Sigmoid colon (tissue), 4 donors: ENCODE data around the gene MGP.

Experiments used
- EP300 ChIP-seq, 4 donors: sonication (generic); formaldehyde crosslinking; IDR thresholded peaks; one replicate each; pipeline ENCODE4 v1.6.1; 2017; ENCODE audit warnings: antibody characterized with exemption in 4 of 4
- POLR2A ChIP-seq, 2 donors: fragments of 450-650 bp; IDR thresholded peaks; one replicate each; pipeline ENCODE4 v1.6.1; 2016; ENCODE audit warnings: antibody characterized with exemption in 2 of 2, mild to moderate bottlenecking in 2 of 2, moderate library complexity in 2 of 2
- POLR2AphosphoS5 ChIP-seq, 4 donors: sonication (generic); formaldehyde crosslinking; IDR thresholded peaks; one replicate each; pipeline ENCODE4 v1.6.1; 2017; ENCODE audit warnings: antibody characterized with exemption in 4 of 4
- TF ChIP-seq, protein P1 (sequence below), 4 experiments: fragments of 450-650 bp in 3 of 4; fragments of 200-600 bp in 1 of 4; IDR thresholded peaks; one replicate each; pipeline ENCODE4 v1.5.1; 2016 to 2019; ENCODE audit warnings: antibody characterized with exemption in 4 of 4, mild to moderate bottlenecking in 3 of 4, moderate library complexity in 2 of 4

DNA sequence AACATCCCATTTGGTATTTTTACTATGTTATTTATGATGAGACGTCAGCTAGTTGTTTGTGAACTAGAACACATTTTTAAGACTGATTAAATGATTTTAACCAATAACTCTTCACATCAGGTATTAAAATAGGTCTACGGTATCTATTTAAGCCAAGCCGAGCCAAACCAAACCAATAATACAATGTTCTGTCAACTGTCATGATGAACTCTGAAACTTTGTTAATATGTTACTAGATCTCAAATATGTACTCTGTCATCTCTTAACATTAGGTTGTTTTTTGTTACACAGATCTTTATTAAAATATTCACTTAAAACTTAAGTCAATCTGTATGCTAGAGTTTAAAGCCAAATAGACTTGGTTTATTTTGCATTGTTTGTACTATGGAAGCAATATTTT is 43.3 kb downstream of the MGP start:
- TF ChIP-seq POLR2AphosphoS5 (IDR thresholded peaks at IDR 0.05) (no peak), POLR2A (IDR thresholded peaks at IDR 0.05) (no peak), EP300 (IDR thresholded peaks at IDR 0.05) (no peak)
- TF ChIP-seq, protein P1, sequence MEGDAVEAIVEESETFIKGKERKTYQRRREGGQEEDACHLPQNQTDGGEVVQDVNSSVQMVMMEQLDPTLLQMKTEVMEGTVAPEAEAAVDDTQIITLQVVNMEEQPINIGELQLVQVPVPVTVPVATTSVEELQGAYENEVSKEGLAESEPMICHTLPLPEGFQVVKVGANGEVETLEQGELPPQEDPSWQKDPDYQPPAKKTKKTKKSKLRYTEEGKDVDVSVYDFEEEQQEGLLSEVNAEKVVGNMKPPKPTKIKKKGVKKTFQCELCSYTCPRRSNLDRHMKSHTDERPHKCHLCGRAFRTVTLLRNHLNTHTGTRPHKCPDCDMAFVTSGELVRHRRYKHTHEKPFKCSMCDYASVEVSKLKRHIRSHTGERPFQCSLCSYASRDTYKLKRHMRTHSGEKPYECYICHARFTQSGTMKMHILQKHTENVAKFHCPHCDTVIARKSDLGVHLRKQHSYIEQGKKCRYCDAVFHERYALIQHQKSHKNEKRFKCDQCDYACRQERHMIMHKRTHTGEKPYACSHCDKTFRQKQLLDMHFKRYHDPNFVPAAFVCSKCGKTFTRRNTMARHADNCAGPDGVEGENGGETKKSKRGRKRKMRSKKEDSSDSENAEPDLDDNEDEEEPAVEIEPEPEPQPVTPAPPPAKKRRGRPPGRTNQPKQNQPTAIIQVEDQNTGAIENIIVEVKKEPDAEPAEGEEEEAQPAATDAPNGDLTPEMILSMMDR (IDR thresholded peaks at IDR 0.05) = no peak
